Heart left ventricle (tissue), 16 donors: ENCODE measurements around the gene CLNK. TPM values are rescaled to one million over a fixed set of nuclear protein-coding genes. Genes with fewer than 3 reads are reported as not detected.

Source experiments
- ATAC-seq, 4 donors: fragments of 200-7000 bp; cut with Tn5 transposase; one replicate each; pipeline ENCODE4 v1.9.1; 2020 to 2022; ENCODE audit warnings: moderate library complexity in 4 of 4, mild to moderate bottlenecking in 3 of 4, moderate number of reproducible peaks in 1 of 4
- DNase-seq, 5 donors: peaks; one replicate each; pipeline ENCODE4 v3.0.0-alpha.2; 2020
- H3K27ac ChIP-seq, 12 donors: fragments of 200-600 bp; sonication (generic) in 4 of 12; one replicate each; pipeline versions ENCODE4 v1.5.0 to v1.8.0; 2016 to 2022; ENCODE audit warnings: mild to moderate bottlenecking in 2 of 12
- H3K27me3 ChIP-seq, 9 donors: fragments of 200-600 bp; sonication (generic) in 2 of 9; one replicate each; pipeline versions ENCODE4 v1.5.1 to v1.8.0; 2016 to 2022; ENCODE audit warnings: mild to moderate bottlenecking in 3 of 9
- H3K36me3 ChIP-seq, 9 donors: fragments of 200-600 bp; sonication (generic) in 2 of 9; one replicate each; pipeline versions ENCODE4 v1.5.0 to v1.8.0; 2018 to 2022; ENCODE audit warnings: mild to moderate bottlenecking in 2 of 9
- H3K4me1 ChIP-seq, 12 donors: fragments of 200-600 bp; sonication (generic) in 4 of 12; one replicate each; pipeline versions ENCODE4 v1.5.0 to v1.8.0; 2016 to 2022; ENCODE audit warnings: mild to moderate bottlenecking in 3 of 12
- H3K4me3 ChIP-seq, 12 donors: fragments of 200-600 bp; sonication (generic) in 4 of 12; one replicate each; pipeline versions ENCODE4 v1.5.0 to v1.8.0; 2017 to 2022; ENCODE audit warnings: mild to moderate bottlenecking in 9 of 12, moderate library complexity in 4 of 12
- H3K9me3 ChIP-seq, 12 donors: fragments of 200-600 bp; sonication (generic) in 4 of 12; one replicate each; pipeline versions ENCODE4 v1.5.0 to v1.8.0; 2016 to 2022; ENCODE audit warnings: mild to moderate bottlenecking in 1 of 12
- CTCF ChIP-seq, 12 donors: fragments of 200-600 bp; sonication (generic) in 4 of 12; IDR thresholded peaks; one replicate each; pipeline versions ENCODE4 v1.5.0 to v1.8.0; 2018 to 2022; ENCODE audit warnings: antibody characterized with exemption in 12 of 12, mild to moderate bottlenecking in 5 of 12
- POLR2A ChIP-seq, 2 donors: fragments of 450-650 bp; IDR thresholded peaks; one replicate each; pipeline ENCODE4 v1.6.1; 2017; ENCODE audit warnings: antibody characterized with exemption in 2 of 2, mild to moderate bottlenecking in 2 of 2, moderate library complexity in 2 of 2
- WGBS, 4 donors: extraction: QIAGEN DNeasy Blood & Tissue Kit in 2 of 4; methylation state at CpG; one replicate each; pipeline versions ENCODE4 v1.1.5 to v1.1.7; 2013 to 2018; 5-methylcytosine and 5-hydroxymethylcytosine counted together
- intact Hi-C, 10 donors: fragments of 100-400 bp; cut with DNase I; formaldehyde crosslinking; loops; one replicate each; pipeline versions ENCODE4 v1.11.1 to v1.14.2; 2022
- polyA plus RNA-seq, 2 donors: library from polyadenylated mRNA; stranded (reverse); fragments of 200-250 nt; gene quantifications; one replicate each; pipeline ENCODE4 v1.2.3, GENCODE V29; 2013
- total RNA-seq, 9 donors: library from RNA; depleted of rRNA in 2 of 9; stranded (reverse); fragments of >200 nt in 2 of 9; fragmentation: NEBNext Ultra II Directional in 3 of 9; extraction: Animal tissue kit (Norgen Biotek cat#: 25700) in 3 of 9; gene quantifications; one replicate each; pipeline versions ENCODE4 v1.1.0 to v1.2.4, GENCODE V29; 2016 to 2023
- donor health status: ischemic (EF 13 %, LVEDD 7.1; RV severe dilation, severe dysfunction).
- donor health status: healthy with polysubstance abuse.
- donor health status: DM: no; HTN: yes; CAD: no.
- donor health status: DM: no; HTN: no; CAD: no.
- donor health status: ischemic (EF 25% LVEDD 6.9; RV normal size, moderate dysfunction).
- donor health status: ischemic (EF 25% LVEDD 5.7; RV mildly dilated, moderate dysfunction).
- donor health status: healthy.
- donor health status: DM: yes; HTN: yes; CAD: no.
- donor health status: ischemic (EF 35%, LVEDD 5.7; RV mildly dilated, moderate dysfunction).
- donor health status: nonischemic (EF 11% LVEDD 7.7; RV severe dilation, severe dysfunction).
- donor health status: DM: yes; HTN: yes; CAD: no.
- donor health status: PGD.
- donor health status: ischemic (EF 29% LVEDD 5.4; RV normal size, mild dysfunction).
- donor health status: nonischemic (EF 23%, LVEDD 6.1; RV moderate dilation, normal function).

Gene CLNK
- total and polyA plus RNA-seq, 11 donors = 0.01 to 0.16 (median 0.11) TPM; not detected in 8

GRCh38 chr4:10721616-10722015 is 37.0 kb upstream of the CLNK start:
- DNase-seq (no peak), ATAC-seq (no peak)
- H3K27ac ChIP-seq = no peak overlapping the region
- no peak for TF ChIP-seq POLR2A (IDR thresholded peaks at IDR 0.05)
- TF ChIP-seq CTCF (IDR thresholded peaks at IDR 0.05) = no peak
- intact Hi-C loops = no loop called here
- H3K36me3 ChIP-seq = no peaks in the 10 kb centered on the region
- no peaks in the 10 kb centered on the region for H3K27me3 ChIP-seq
- no peaks in the 10 kb centered on the region for H3K9me3 ChIP-seq
- WGBS, 4 donors = 82 to 87% (median 85%) methylated on average over 4 of the region's 4 CpGs
- no peak overlapping the region for H3K4me3 ChIP-seq
- H3K4me1 ChIP-seq = no peaks in the 10 kb centered on the region

- 89 to 95% (median 91%) methylated on average over 2 of the region's 2 CpGs for WGBS, 4 donors
These were observed 31.6 kb upstream of the CLNK start for GRCh38 chr4:10716163-10716562.

GRCh38 chr4:10715696-10716095 is 31.1 kb upstream of the CLNK start:
- H3K4me3 ChIP-seq = no peak overlapping the region
- peaks cover 0 to 13% (median 0%) of the 10 kb centered on the region in 12 donors for H3K9me3 ChIP-seq
- no peaks in the 10 kb centered on the region for H3K4me1 ChIP-seq
- TF ChIP-seq CTCF (IDR thresholded peaks at IDR 0.05) (no peak), POLR2A (IDR thresholded peaks at IDR 0.05) (no peak)
- no peak for DNase-seq
- no peak overlapping the region for H3K27ac ChIP-seq
- H3K36me3 ChIP-seq = no peaks in the 10 kb centered on the region
- ATAC-seq = no peak
- WGBS, 4 donors = 42 to 46% (median 43%) methylated on average over 5 of the region's 5 CpGs
- intact Hi-C loops = no loop called here
- no peaks in the 10 kb centered on the region for H3K27me3 ChIP-seq

More at GRCh38 chr4:10716163-10716562, 31.6 kb upstream of the CLNK start:
- ATAC-seq = no peak
- TF ChIP-seq POLR2A (IDR thresholded peaks at IDR 0.05) = no peak
- no peak for TF ChIP-seq CTCF (IDR thresholded peaks at IDR 0.05)
- no peak overlapping the region for H3K27ac ChIP-seq
- peaks cover 0 to 13% (median 0%) of the 10 kb centered on the region in 12 donors for H3K9me3 ChIP-seq
- no peak overlapping the region for H3K4me3 ChIP-seq
- no peaks in the 10 kb centered on the region for H3K36me3 ChIP-seq
- intact Hi-C loops = no loop called here
- no peak for DNase-seq
- no peaks in the 10 kb centered on the region for H3K27me3 ChIP-seq
- H3K4me1 ChIP-seq = no peaks in the 10 kb centered on the region

- Histone ChIP-seq H3K27ac (no peak overlapping the region), H3K27me3 (no peaks in the 10 kb centered on the region), H3K4me3 (no peak overlapping the region), H3K4me1 (no peaks in the 10 kb centered on the region), H3K36me3 (no peaks in the 10 kb centered on the region), H3K9me3 (peaks cover 0 to 13% (median 0%) of the 10 kb centered on the region in 12 donors)
- 67 to 89% (median 78%) methylated on average over 4 of the region's 4 CpGs for WGBS, 4 donors
- DNase-seq = no peak
- intact Hi-C loops = no loop called here
- ATAC-seq = no peak
- TF ChIP-seq CTCF (IDR thresholded peaks at IDR 0.05) = no peak
- no peak for TF ChIP-seq POLR2A (IDR thresholded peaks at IDR 0.05)
These were observed 30.6 kb upstream of the CLNK start for GRCh38 chr4:10715135-10715534.
